Gastrocnemius medialis (tissue), 4 donors: ENCODE measurements around the gene CEP112.

Source experiments
- CTCF ChIP-seq, 5 experiments: fragments of 450-650 bp in 3 of 5; fragments of 200-600 bp in 2 of 5; sonication (generic) in 2 of 5; IDR thresholded peaks in 4 of 5; conservative IDR thresholded peaks in 1 of 5; 1 replicate in 4 of 5; 2 replicates in 1 of 5; pipeline ENCODE4 v1.5.1; 2016 to 2019; ENCODE audit warnings: antibody characterized with exemption in 5 of 5, mild to moderate bottlenecking in 3 of 5, moderate library complexity in 3 of 5
- POLR2A ChIP-seq, 2 donors: fragments of 450-650 bp; IDR thresholded peaks; one replicate each; pipeline ENCODE4 v1.6.1; 2017; ENCODE audit warnings: antibody characterized with exemption in 2 of 2, mild to moderate bottlenecking in 2 of 2, moderate library complexity in 2 of 2

- no peak for TF ChIP-seq CTCF (IDR thresholded peaks at IDR 0.05 in 4 of 5, conservative IDR thresholded peaks at IDR 0.05 in 1 of 5)
- no peak for TF ChIP-seq POLR2A (IDR thresholded peaks at IDR 0.05)
Measured at GRCh38 chr17:65848751-65849150, 343.2 kb downstream of the CEP112 start.
